ENCODE results near the gene TNFRSF4. TPM values are rescaled to one million over a fixed set of nuclear protein-coding genes. Genes with fewer than 3 reads are reported as not detected.
A peak's percentile ranks its signal among the peaks of the same experiment; 100 is the strongest.

TNFRSF4 gene
- total and polyA plus RNA-seq, 2 donors from 2014 or later: 3.3 to 5.1 TPM

- no peaks in the 10 kb centered on the region for H3K9me3 ChIP-seq (ENCODE audit: control insufficient read depth in 2 of 3, insufficient read depth in 1 of 3, low read length in 3 of 3)
- no peak overlapping the region for H3K27ac ChIP-seq (ENCODE audit: low read depth in 2 of 2, low read length in 2 of 2)
- H3K9ac ChIP-seq (ENCODE audit: low read length in 3 of 3): no peak overlapping the region
- intact Hi-C loops (cut with DNase I): no loop called here
- no peak for FAIRE-seq
- no peak for TF ChIP-seq CTCF (IDR thresholded peaks at IDR 0.05; ENCODE audit: borderline replicate concordance, extremely low read depth, insufficient read depth)
- H3K27me3 ChIP-seq (ENCODE audit: control insufficient read depth, insufficient read depth, low read length): no peaks in the 10 kb centered on the region
- H3K4me3 ChIP-seq (ENCODE audit: low read length in 3 of 3): no peak overlapping the region
- peak in 2 of 5 donors; percentile 50 to 72 for DNase-seq
- peaks cover 0 to 4% (median 0%) of the 10 kb centered on the region in 3 donors for H3K4me1 ChIP-seq (ENCODE audit: control insufficient read depth in 2 of 3, insufficient read depth in 2 of 3, low read depth in 1 of 3, low read length in 3 of 3)
- H3K36me3 ChIP-seq (ENCODE audit: control insufficient read depth in 2 of 3, insufficient read depth in 3 of 3, low read length in 3 of 3): no peaks in the 10 kb centered on the region
These were observed 42.2 kb downstream of the TNFRSF4 start for GRCh38 chr1:1171546-1172340.

GRCh38 chr1:1171161-1171545 lies 42.8 kb downstream of the TNFRSF4 start:
- H3K27ac ChIP-seq (ENCODE audit: low read depth in 2 of 2, low read length in 2 of 2): no peak overlapping the region
- DNase-seq (peak in 2 of 5 donors; percentile 52 to 65), FAIRE-seq (no peak)
- peaks cover 0 to 4% (median 0%) of the 10 kb centered on the region in 3 donors for H3K4me1 ChIP-seq (ENCODE audit: control insufficient read depth in 2 of 3, insufficient read depth in 2 of 3, low read depth in 1 of 3, low read length in 3 of 3)
- no peaks in the 10 kb centered on the region for H3K36me3 ChIP-seq (ENCODE audit: control insufficient read depth in 2 of 3, insufficient read depth in 3 of 3, low read length in 3 of 3)
- no peak for TF ChIP-seq CTCF (IDR thresholded peaks at IDR 0.05; ENCODE audit: borderline replicate concordance, extremely low read depth, insufficient read depth)
- H3K27me3 ChIP-seq (ENCODE audit: control insufficient read depth, insufficient read depth, low read length): no peaks in the 10 kb centered on the region
- intact Hi-C loops (cut with DNase I): no loop called here
- H3K9me3 ChIP-seq (ENCODE audit: control insufficient read depth in 2 of 3, insufficient read depth in 1 of 3, low read length in 3 of 3): no peaks in the 10 kb centered on the region
- H3K4me3 ChIP-seq (ENCODE audit: low read length in 3 of 3): no peak overlapping the region
- no peak overlapping the region for H3K9ac ChIP-seq (ENCODE audit: low read length in 3 of 3)

GRCh38 chr1:1170215-1171091 lies 43.5 kb downstream of the TNFRSF4 start:
- no peaks in the 10 kb centered on the region for H3K27me3 ChIP-seq (ENCODE audit: control insufficient read depth, insufficient read depth, low read length)
- no peak for FAIRE-seq
- intact Hi-C loops (cut with DNase I): no loop called here

More at GRCh38 chr1:1170215-1171091, 43.5 kb downstream of the TNFRSF4 start:
- peak in 3 of 5 donors; percentile 9 to 76 (median 57) for DNase-seq
- no peaks in the 10 kb centered on the region for H3K9me3 ChIP-seq (ENCODE audit: control insufficient read depth in 2 of 3, insufficient read depth in 1 of 3, low read length in 3 of 3)
- no peak overlapping the region for H3K4me3 ChIP-seq (ENCODE audit: low read length in 3 of 3)
- no peak overlapping the region for H3K27ac ChIP-seq (ENCODE audit: low read depth in 2 of 2, low read length in 2 of 2)
- no peak for TF ChIP-seq CTCF (IDR thresholded peaks at IDR 0.05; ENCODE audit: borderline replicate concordance, extremely low read depth, insufficient read depth)
- no peak overlapping the region for H3K9ac ChIP-seq (ENCODE audit: low read length in 3 of 3)
- peaks cover 0 to 7% (median 4%) of the 10 kb centered on the region in 3 donors for H3K4me1 ChIP-seq (ENCODE audit: control insufficient read depth in 2 of 3, insufficient read depth in 2 of 3, low read depth in 1 of 3, low read length in 3 of 3)
- H3K36me3 ChIP-seq (ENCODE audit: control insufficient read depth in 2 of 3, insufficient read depth in 3 of 3, low read length in 3 of 3): no peaks in the 10 kb centered on the region
